Mammary epithelial cell (primary cell): ENCODE results near the gene TRABD2B.

Source experiments
- CTCF ChIP-seq, 2 donors: IDR thresholded peaks in 1 of 2; conservative IDR thresholded peaks in 1 of 2; 2 replicates each; pipeline ENCODE4 v1.5.1; 2011 to 2012; ENCODE audit warnings: inconsistent platforms in 2 of 2, low read length in 2 of 2, mild to moderate bottlenecking in 2 of 2, control low read depth in 1 of 2, low read depth in 1 of 2; ENCODE audit not compliant: insufficient read depth in 1 of 2; ENCODE audit errors: extremely low read depth in 1 of 2
- EZH2 ChIP-seq: IDR thresholded peaks from 2 replicates; pipeline ENCODE4 v1.6.1; 2012; ENCODE audit warnings: low read length, inconsistent platforms, borderline replicate concordance

GRCh38 chr1:47729685-47730084 lies 267.5 kb downstream of the TRABD2B start:
- TF ChIP-seq CTCF (conservative IDR thresholded peaks at IDR 0.05 in 1 of 2, IDR thresholded peaks at IDR 0.05 in 1 of 2; ENCODE audit: extremely low read depth in 1 of 2, insufficient read depth in 1 of 2, low read depth in 1 of 2, low read length in 2 of 2) (no peak), EZH2 (no peak)
